ENCODE measurements around the gene ULK4. TPM values are rescaled to one million over a fixed set of nuclear protein-coding genes. Genes with fewer than 3 reads are reported as not detected.

ULK4 gene
- total and polyA plus RNA-seq, 9 of the 15 experiments (the other 6 are each of a cell fraction or from before 2014, with no cell fraction given), result 3.0 to 5.9 (median 3.5) TPM

- TF ChIP-seq BRF1 (IDR thresholded peaks at IDR 0.05; ENCODE audit: borderline replicate concordance, extremely low read depth, insufficient read length) (no peak), SNAPC5 (CRISPR knock-in tag; IDR thresholded peaks at IDR 0.05) (no peak), ZNF165 (CRISPR knock-in tag; IDR thresholded peaks at IDR 0.05; ENCODE audit: borderline replicate concordance) (no peak)
These were observed 128.3 kb downstream of the ULK4 start (continued) for GRCh38 chr3:41833628-41834027.

GRCh38 chr3:41819236-41819635 lies 142.7 kb downstream of the ULK4 start:
- no peak overlapping the region for H2AFZ ChIP-seq (ENCODE audit: low read depth, low read length)
- no peak for DNase-seq (ENCODE audit: extremely low read depth in 1 of 4, low spot score in 3 of 4)
- ChIA-PET CTCF (ENCODE audit: low intra/inter-chr PET ratio) (no interaction called here), POLR2A (no interaction called here)
- in situ Hi-C loops (cut with MboI) (no loop called here), intact Hi-C loops (cut with micrococcal nuclease) (no loop called here)
- whole genome bisulfite sequencing (ENCODE audit: insufficient coverage, low coverage, missing lambda C conversion rate), result 0% methylated on average over 3 of the region's 3 CpGs
- H3K9me3 ChIP-seq (replicated peaks; ENCODE audit: control insufficient read depth, insufficient read depth, low read depth, low read length), result no peaks in the 10 kb centered on the region
- no peak overlapping the region for H3K4me2 ChIP-seq (ENCODE audit: insufficient read depth, low read length)
- H3K27ac ChIP-seq (ENCODE audit: extremely low read depth, low read depth, low read length), result no peak overlapping the region
- H3K4me3 ChIP-seq, result no peak overlapping the region
- ATAC-seq, result no peak
- peaks cover 0 to 2% of the 10 kb centered on the region in 2 experiments; a peak in 1 of 5 replicates for H3K27me3 ChIP-seq (ENCODE audit: control insufficient read depth in 2 of 2, insufficient read depth in 2 of 2, low read length in 2 of 2)
- no TSS peak for BruUV-seq (replicated peaks)
- no peaks in the 10 kb centered on the region for H3K79me2 ChIP-seq (ENCODE audit: control insufficient read depth, insufficient read depth, low read length)
- H3K9ac ChIP-seq (ENCODE audit: insufficient read depth in 1 of 2, low read depth in 2 of 2, low read length in 2 of 2), result no peak overlapping the region
- no peaks in the 10 kb centered on the region for H3K4me1 ChIP-seq (replicated peaks in 1 of 2; ENCODE audit: control insufficient read depth in 2 of 2, insufficient read depth in 2 of 2, low read length in 2 of 2)
- no peaks in the 10 kb centered on the region for H4K20me1 ChIP-seq (replicated peaks; ENCODE audit: control insufficient read depth, insufficient read depth, low read length)
- H3K36me3 ChIP-seq (ENCODE audit: control insufficient read depth, insufficient read depth, low read length), result no peaks in the 10 kb centered on the region
- FAIRE-seq, result no peak
- no peak for TF ChIP-seq MTF1 (CRISPR knock-in tag; IDR thresholded peaks at IDR 0.05; ENCODE audit: borderline replicate concordance)
- no peak for TF ChIP-seq BRD4 (IDR thresholded peaks at IDR 0.05)
- TF ChIP-seq TCFL5 (CRISPR knock-in tag; conservative IDR thresholded peaks at IDR 0.05), result no peak
- no peak for TF ChIP-seq CTBP1 (IDR thresholded peaks at IDR 0.05; ENCODE audit: borderline replicate concordance)
- no peaks in the 10 kb centered on the region for H3K9me1 ChIP-seq (ENCODE audit: control insufficient read depth, insufficient read depth, low read length)

Measured in K562 (cell line).